Stimulated activated CD4-positive, alpha-beta T cell treated with anti-CD3 and anti-CD28 coated beads, Interleukin-15, amount 100 ng/mL, for 48 hours (primary cell): Measurements from ENCODE around the gene CARHSP1.
"Not testable (repeated sequence)": the region's sequence is repeated elsewhere in the genome, so short reads cannot be mapped to it uniquely, and the experiment has no call there.

ENCODE experiments used
- DNase-seq, 2 donors: peaks; one replicate each; pipeline ENCODE4 v3.0.0-alpha.2; 2020; ENCODE audit warnings: low read depth in 2 of 2

Gene CARHSP1

GRCh38 chr16:8828541-8829165, 40.2 kb downstream of the CARHSP1 start:
- DNase-seq = no peak

GRCh38 chr16:8826278-8826879, 42.4 kb downstream of the CARHSP1 start:
- no peak for DNase-seq

- DNase-seq = no peak
These were observed 46.4 kb downstream of the CARHSP1 start for GRCh38 chr16:8822403-8822802.

GRCh38 chr16:8819411-8820034, 49.3 kb downstream of the CARHSP1 start:
- DNase-seq = no peak

- no peak for DNase-seq
These were observed 50.1 kb downstream of the CARHSP1 start for GRCh38 chr16:8818504-8819270.

GRCh38 chr16:8816967-8817655, 51.7 kb downstream of the CARHSP1 start:
- DNase-seq = no peak

- no peak for DNase-seq
These were observed 54.6 kb downstream of the CARHSP1 start for GRCh38 chr16:8814095-8814806.

GRCh38 chr16:8812162-8812843, 56.5 kb downstream of the CARHSP1 start:
- no peak for DNase-seq

- no peak for DNase-seq
These were observed 60.0 kb downstream of the CARHSP1 start for GRCh38 chr16:8808613-8809353.

- no peak for DNase-seq
These were observed 60.8 kb downstream of the CARHSP1 start for GRCh38 chr16:8808009-8808408.

- no peak for DNase-seq
These were observed 61.6 kb downstream of the CARHSP1 start for GRCh38 chr16:8807189-8807588.

- no peak for DNase-seq
These were observed 62.4 kb downstream of the CARHSP1 start for GRCh38 chr16:8806272-8806983.

GRCh38 chr16:8804313-8804712, 64.5 kb downstream of the CARHSP1 start:
- no peak for DNase-seq

- DNase-seq = not testable (repeated sequence)
These were observed 65.1 kb downstream of the CARHSP1 start for GRCh38 chr16:8803733-8804132.
